Immature natural killer cell (primary cell): ENCODE measurements around the gene PACRG. TPM values are rescaled to one million over a fixed set of nuclear protein-coding genes. Genes with fewer than 3 reads are reported as not detected.
A peak's percentile ranks its signal among the peaks of the same experiment; 100 is the strongest.

Source experiments
- DNase-seq, 3 donors: peaks; one replicate each; pipeline ENCODE4 v3.0.0; 2022; ENCODE audit warnings: mixed read lengths in 1 of 3
- H3K27ac Mint-ChIP-seq, 6 donors: one replicate each; pipeline ENCODE4 v1.8.0; 2020; ENCODE audit warnings: mixed read lengths in 6 of 6, mild to moderate bottlenecking in 5 of 6, inconsistent platforms in 4 of 6, moderate library complexity in 3 of 6
- H3K27me3 Mint-ChIP-seq, 3 donors: one replicate each; pipeline ENCODE4 v1.8.0; 2020 to 2021; ENCODE audit warnings: low read depth in 3 of 3, mild to moderate bottlenecking in 3 of 3, mixed read lengths in 3 of 3, moderate library complexity in 3 of 3, inconsistent platforms in 1 of 3
- H3K36me3 Mint-ChIP-seq, 3 donors: one replicate each; pipeline ENCODE4 v1.8.0; 2020; ENCODE audit warnings: mixed read lengths in 3 of 3, inconsistent platforms in 2 of 3, mild to moderate bottlenecking in 2 of 3
- H3K4me1 Mint-ChIP-seq, 2 donors: one replicate each; pipeline ENCODE4 v1.8.0; 2020; ENCODE audit warnings: inconsistent platforms in 2 of 2, mild to moderate bottlenecking in 2 of 2, mixed read lengths in 2 of 2, moderate library complexity in 1 of 2
- H3K4me3 Mint-ChIP-seq, 5 donors: one replicate each; pipeline ENCODE4 v1.8.0; 2020; ENCODE audit warnings: mild to moderate bottlenecking in 5 of 5, mixed read lengths in 5 of 5, inconsistent platforms in 3 of 5, moderate library complexity in 3 of 5
- H3K9me3 Mint-ChIP-seq, 6 donors: one replicate each; pipeline ENCODE4 v1.8.0; 2020; ENCODE audit warnings: mild to moderate bottlenecking in 6 of 6, mixed read lengths in 6 of 6, inconsistent platforms in 4 of 6, moderate library complexity in 3 of 6
- polyA plus RNA-seq, 3 donors: library from polyadenylated mRNA; unstranded; fragments of 300-500 nt; fragmentation: Illumina TruSeq; gene quantifications; one replicate each; pipeline ENCODE4 v1.2.3, GENCODE V29; 2021

The PACRG gene
- polyA plus RNA-seq, 3 donors from 2014 or later = not detected

- H3K9me3 Mint-ChIP-seq = no peaks in the 10 kb centered on the region
- H3K4me1 Mint-ChIP-seq = peaks cover 0 to 5% of the 10 kb centered on the region in 2 donors
- no peaks in the 10 kb centered on the region for H3K36me3 Mint-ChIP-seq
- no peak overlapping the region for H3K4me3 Mint-ChIP-seq
- H3K27ac Mint-ChIP-seq = no peak overlapping the region
- peaks cover 0 to 7% (median 1%) of the 10 kb centered on the region in 3 donors for H3K27me3 Mint-ChIP-seq
- DNase-seq = no peak
Measured at GRCh38 chr6:163323705-163324104, 595.9 kb downstream of the PACRG start.

GRCh38 chr6:163324326-163324687 is 596.5 kb downstream of the PACRG start:
- DNase-seq = no peak
- peaks cover 0 to 7% (median 1%) of the 10 kb centered on the region in 3 donors for H3K27me3 Mint-ChIP-seq
- no peaks in the 10 kb centered on the region for H3K36me3 Mint-ChIP-seq
- H3K4me1 Mint-ChIP-seq = peaks cover 0 to 5% of the 10 kb centered on the region in 2 donors
- no peak overlapping the region for H3K27ac Mint-ChIP-seq
- H3K9me3 Mint-ChIP-seq = no peaks in the 10 kb centered on the region
- H3K4me3 Mint-ChIP-seq = no peak overlapping the region

DNA sequence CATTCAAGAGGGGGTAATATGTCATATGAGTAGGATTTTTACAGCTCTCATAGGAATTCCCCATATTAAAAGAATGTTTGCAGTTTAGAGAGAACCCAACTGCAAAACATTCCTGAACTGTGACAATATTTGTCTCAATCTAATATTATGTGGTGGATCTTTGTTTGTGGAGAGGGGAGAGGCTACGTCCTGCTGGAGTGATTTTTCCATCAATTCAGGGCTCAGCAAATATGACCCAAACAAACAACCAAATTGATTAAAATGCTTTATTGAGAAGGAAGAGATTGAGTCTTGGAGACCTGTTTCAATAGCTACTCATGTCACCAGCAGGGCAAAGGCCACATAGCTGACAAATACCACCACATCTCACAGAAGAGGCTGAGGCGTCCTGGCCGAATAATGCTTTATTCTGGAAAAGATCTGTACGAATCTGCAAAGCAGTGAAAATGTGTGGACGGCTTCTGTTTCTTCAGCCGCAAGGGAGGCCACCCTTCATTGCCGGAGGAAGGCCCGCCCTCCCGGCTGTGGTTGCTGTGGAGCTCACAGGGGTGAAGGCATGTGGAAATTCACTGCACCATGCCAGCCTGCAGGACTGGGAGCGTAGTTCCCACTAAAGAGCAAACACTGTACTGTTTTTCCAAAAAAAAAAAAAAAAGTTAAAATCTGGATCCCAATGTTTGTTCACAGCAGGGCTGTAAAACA is 597.1 kb downstream of the PACRG start:
- Mint-ChIP-seq H3K27ac (no peak overlapping the region), H3K4me3 (no peak overlapping the region), H3K36me3 (no peaks in the 10 kb centered on the region)

DNA sequence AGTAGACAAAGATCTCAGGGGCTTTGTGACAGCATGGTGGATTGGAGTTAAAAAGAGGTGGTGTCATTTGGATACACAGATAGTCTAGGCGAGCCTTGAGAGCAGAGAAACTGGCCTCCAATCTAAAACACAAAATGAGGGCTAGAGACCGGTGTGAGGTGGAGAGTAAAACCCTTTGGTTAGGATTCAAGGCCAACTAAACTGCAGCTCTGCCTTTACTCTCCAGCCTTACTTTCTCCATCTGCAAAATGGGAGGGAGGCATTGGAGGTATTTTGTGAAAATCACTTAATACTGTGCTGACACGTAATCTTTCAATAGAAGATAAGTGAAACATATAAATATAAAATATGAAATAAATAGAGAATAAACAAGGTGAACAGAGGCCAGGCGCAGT is 597.6 kb downstream of the PACRG start:
- H3K36me3 Mint-ChIP-seq = no peaks in the 10 kb centered on the region

More for the DNA sequence above, 597.1 kb downstream of the PACRG start:
- H3K4me1 Mint-ChIP-seq = peaks cover 0 to 5% of the 10 kb centered on the region in 2 donors
- no peak for DNase-seq
- peaks cover 0 to 7% (median 1%) of the 10 kb centered on the region in 3 donors for H3K27me3 Mint-ChIP-seq
- no peaks in the 10 kb centered on the region for H3K9me3 Mint-ChIP-seq

DNA sequence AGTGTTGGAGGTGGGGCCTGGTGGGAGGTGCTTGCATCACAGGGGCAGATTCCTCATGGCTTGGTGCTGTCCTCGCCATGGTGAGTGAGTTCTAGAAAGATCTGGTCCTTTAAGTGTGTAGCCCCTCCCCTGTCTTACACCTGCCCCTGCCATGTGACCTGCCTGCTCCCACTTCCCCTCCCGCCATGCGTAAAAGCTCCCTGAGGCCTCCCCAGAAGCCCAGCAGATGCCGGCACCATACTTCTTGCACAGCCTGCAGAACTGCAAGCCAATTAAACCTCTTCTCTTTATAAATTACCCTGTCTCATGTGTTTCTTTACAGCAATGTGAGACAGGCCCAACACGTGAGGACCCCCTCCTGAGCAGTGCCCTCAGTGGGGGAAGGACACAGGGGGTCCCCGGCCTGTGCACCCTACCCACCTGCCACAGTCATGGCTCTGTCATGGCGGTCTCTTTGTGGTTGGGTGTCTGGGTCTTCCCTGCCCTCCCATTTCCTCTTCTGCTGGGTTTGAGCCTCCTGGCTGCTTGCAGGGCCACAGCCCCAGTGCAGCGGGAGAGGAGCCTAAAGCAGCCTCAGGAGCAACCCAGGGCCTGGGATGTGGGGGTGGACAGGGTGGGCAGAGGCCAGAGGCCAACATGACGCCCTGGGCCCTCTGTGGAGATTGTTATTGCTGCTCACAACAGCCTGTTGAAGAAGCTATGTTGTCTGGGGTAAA is 599.5 kb downstream of the PACRG start:
- Mint-ChIP-seq H3K27me3 (peaks cover 0 to 11% (median 3%) of the 10 kb centered on the region in 3 donors), H3K27ac (peak overlapping the region in 1 of 6 donors; percentile 17)

More for the DNA sequence above, 597.6 kb downstream of the PACRG start:
- H3K4me1 Mint-ChIP-seq = peaks cover 0 to 5% of the 10 kb centered on the region in 2 donors
- H3K4me3 Mint-ChIP-seq = no peak overlapping the region
- no peak overlapping the region for H3K27ac Mint-ChIP-seq
- H3K27me3 Mint-ChIP-seq = peaks cover 0 to 7% (median 3%) of the 10 kb centered on the region in 3 donors
- no peak for DNase-seq
- no peaks in the 10 kb centered on the region for H3K9me3 Mint-ChIP-seq

DNA sequence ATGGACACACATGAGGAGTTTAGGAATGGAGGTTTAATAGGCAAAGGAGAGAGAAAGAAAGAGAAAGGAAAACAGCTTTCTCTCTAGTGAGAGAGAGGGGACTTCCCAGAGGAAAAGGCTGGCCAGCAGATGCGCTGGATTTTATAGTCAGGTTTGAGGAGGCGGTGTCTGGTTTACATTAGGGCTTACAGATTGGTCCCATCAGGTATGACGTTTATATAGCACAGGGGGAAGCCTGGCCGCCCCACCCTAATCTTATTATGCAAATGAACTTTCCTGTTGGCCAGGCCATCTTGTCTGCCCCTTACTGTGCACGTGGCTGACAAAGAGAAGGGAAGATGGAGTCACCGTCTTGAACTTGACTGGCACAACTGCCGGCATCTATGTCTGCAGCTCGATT is 600.1 kb downstream of the PACRG start:
- Mint-ChIP-seq H3K27ac (peak overlapping the region in 1 of 6 donors; percentile 17), H3K36me3 (no peaks in the 10 kb centered on the region), H3K9me3 (no peaks in the 10 kb centered on the region), H3K4me3 (no peak overlapping the region), H3K4me1 (peaks cover 0 to 5% of the 10 kb centered on the region in 2 donors), H3K27me3 (peaks cover 0 to 15% (median 3%) of the 10 kb centered on the region in 3 donors)
- no peak for DNase-seq

More for the DNA sequence above, 599.5 kb downstream of the PACRG start:
- no peak for DNase-seq
- Mint-ChIP-seq H3K4me1 (peaks cover 0 to 5% of the 10 kb centered on the region in 2 donors), H3K4me3 (no peak overlapping the region), H3K36me3 (no peaks in the 10 kb centered on the region), H3K9me3 (no peaks in the 10 kb centered on the region)

- H3K4me3 Mint-ChIP-seq = no peak overlapping the region
- peaks cover 0 to 17% (median 3%) of the 10 kb centered on the region in 3 donors for H3K27me3 Mint-ChIP-seq
- H3K36me3 Mint-ChIP-seq = no peaks in the 10 kb centered on the region
- H3K27ac Mint-ChIP-seq = no peak overlapping the region
- H3K9me3 Mint-ChIP-seq = no peaks in the 10 kb centered on the region
- H3K4me1 Mint-ChIP-seq = peaks cover 0 to 5% of the 10 kb centered on the region in 2 donors
- DNase-seq = no peak
Measured at GRCh38 chr6:163328411-163328810, 600.6 kb downstream of the PACRG start.

GRCh38 chr6:163329991-163330390 is 602.2 kb downstream of the PACRG start:
- Mint-ChIP-seq H3K4me1 (no peaks in the 10 kb centered on the region), H3K4me3 (no peak overlapping the region), H3K9me3 (no peaks in the 10 kb centered on the region), H3K27ac (no peak overlapping the region), H3K36me3 (no peaks in the 10 kb centered on the region), H3K27me3 (peaks cover 0 to 21% (median 5%) of the 10 kb centered on the region in 3 donors)
- no peak for DNase-seq

- no peaks in the 10 kb centered on the region for H3K36me3 Mint-ChIP-seq
- no peaks in the 10 kb centered on the region for H3K9me3 Mint-ChIP-seq
- H3K27me3 Mint-ChIP-seq = peaks cover 0 to 17% (median 5%) of the 10 kb centered on the region in 3 donors
- no peak overlapping the region for H3K4me3 Mint-ChIP-seq
- H3K4me1 Mint-ChIP-seq = no peaks in the 10 kb centered on the region
- no peak overlapping the region for H3K27ac Mint-ChIP-seq
- DNase-seq = no peak
Measured at GRCh38 chr6:163331245-163331644, 603.5 kb downstream of the PACRG start.

- DNase-seq = no peak
- Mint-ChIP-seq H3K36me3 (no peaks in the 10 kb centered on the region), H3K9me3 (no peaks in the 10 kb centered on the region), H3K4me3 (no peak overlapping the region), H3K27ac (no peak overlapping the region), H3K27me3 (peaks cover 0 to 21% (median 6%) of the 10 kb centered on the region in 3 donors), H3K4me1 (no peaks in the 10 kb centered on the region)
Measured at GRCh38 chr6:163332575-163332974, 604.8 kb downstream of the PACRG start.

DNA sequence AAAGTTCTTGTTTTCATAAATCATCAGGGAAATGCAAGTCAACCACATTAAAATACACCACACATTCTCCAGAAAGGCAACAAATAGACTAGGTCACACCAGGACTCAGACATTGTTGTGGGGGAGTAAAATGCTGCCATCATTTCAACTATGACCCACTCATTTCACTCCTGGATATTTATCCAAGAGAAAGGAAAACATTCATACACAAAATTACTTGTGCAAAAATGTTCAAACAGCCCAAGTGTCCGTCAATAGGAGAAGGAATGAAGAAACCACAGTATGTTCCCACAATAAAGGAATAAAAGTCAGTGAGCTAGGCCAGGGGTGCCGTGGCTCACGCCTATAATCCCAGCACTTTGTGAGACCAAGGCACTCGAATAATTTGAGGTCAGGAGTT is 605.3 kb downstream of the PACRG start:
- DNase-seq = no peak
- Mint-ChIP-seq H3K9me3 (no peaks in the 10 kb centered on the region), H3K4me3 (no peak overlapping the region), H3K36me3 (no peaks in the 10 kb centered on the region), H3K4me1 (no peaks in the 10 kb centered on the region), H3K27ac (no peak overlapping the region), H3K27me3 (peaks cover 0 to 21% (median 6%) of the 10 kb centered on the region in 3 donors)

GRCh38 chr6:163333701-163334663 is 606.2 kb downstream of the PACRG start:
- Mint-ChIP-seq H3K4me3 (no peak overlapping the region), H3K4me1 (no peaks in the 10 kb centered on the region), H3K36me3 (no peaks in the 10 kb centered on the region), H3K27ac (peak overlapping the region in 1 of 6 donors; percentile 55), H3K9me3 (no peaks in the 10 kb centered on the region), H3K27me3 (peaks cover 0 to 21% (median 6%) of the 10 kb centered on the region in 3 donors)
- no peak for DNase-seq

- H3K4me1 Mint-ChIP-seq = no peaks in the 10 kb centered on the region
- H3K27me3 Mint-ChIP-seq = peaks cover 0 to 21% (median 6%) of the 10 kb centered on the region in 3 donors
- H3K36me3 Mint-ChIP-seq = no peaks in the 10 kb centered on the region
- no peak overlapping the region for H3K4me3 Mint-ChIP-seq
- no peaks in the 10 kb centered on the region for H3K9me3 Mint-ChIP-seq
- H3K27ac Mint-ChIP-seq = no peak overlapping the region
- DNase-seq = no peak
Measured at GRCh38 chr6:163335056-163335455, 607.3 kb downstream of the PACRG start.
